Peyer's patch (tissue), 4 donors: ENCODE measurements around the gene OR4D6.

Source experiments
- CTCF ChIP-seq, 6 experiments: fragments of 450-650 bp in 4 of 6; fragments of 200-600 bp in 2 of 6; sonication (generic) in 1 of 6; IDR thresholded peaks; one replicate each; pipeline ENCODE4 v1.5.1; 2017 to 2019; ENCODE audit warnings: antibody characterized with exemption in 6 of 6, mild to moderate bottlenecking in 3 of 6, moderate library complexity in 1 of 6
- POLR2A ChIP-seq, 2 donors: fragments of 450-650 bp; IDR thresholded peaks; one replicate each; pipeline ENCODE4 v1.5.1; 2017; ENCODE audit warnings: antibody characterized with exemption in 2 of 2, mild to moderate bottlenecking in 2 of 2, moderate library complexity in 2 of 2

- TF ChIP-seq POLR2A (IDR thresholded peaks at IDR 0.05), result no peak
- TF ChIP-seq CTCF (IDR thresholded peaks at IDR 0.05), result no peak
Observed at GRCh38 chr11:59473015-59473414, 16.3 kb downstream of the OR4D6 start, which contains the start of gene OR4D10.
